ENCODE data around the gene KRT86.
"Not testable (repeated sequence)": the region's sequence is repeated elsewhere in the genome, so short reads cannot be mapped to it uniquely, and the experiment has no call there.

KRT86 gene

DNA sequence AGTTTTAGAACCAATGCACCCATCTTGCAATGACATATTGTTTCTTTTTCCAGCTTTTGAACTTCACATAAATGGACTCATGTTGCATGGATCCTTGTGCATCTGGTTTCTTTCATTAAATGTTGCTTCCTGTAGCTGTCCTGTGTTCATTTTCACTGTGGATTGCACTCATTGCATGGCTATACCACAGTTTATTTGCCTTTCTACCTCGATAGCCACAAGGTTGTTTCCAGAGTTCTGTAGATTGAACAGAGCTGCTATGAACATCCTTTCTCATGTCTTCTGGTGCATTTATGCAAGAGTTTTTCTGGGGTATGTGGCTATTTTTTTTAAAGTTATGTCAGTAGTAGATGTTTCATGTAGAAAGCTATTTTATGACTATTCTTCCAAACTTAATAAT, 20.4 kb downstream of the KRT86 start:
- H3K27ac ChIP-seq (ENCODE audit: low read length) = no peak overlapping the region
- no peak overlapping the region for H3K9ac ChIP-seq (ENCODE audit: low read depth, low read length)
- H3K4me3 ChIP-seq (ENCODE audit: low read length) = no peak overlapping the region
- H3K27me3 ChIP-seq (ENCODE audit: insufficient read depth, low read length) = peaks cover 27% of the 10 kb centered on the region
- no peaks in the 10 kb centered on the region for H3K36me3 ChIP-seq (ENCODE audit: insufficient read depth, low read depth, low read length)
- H3K9me3 ChIP-seq (ENCODE audit: insufficient read depth, low read depth, low read length) = no peaks in the 10 kb centered on the region
- H3K4me1 ChIP-seq (ENCODE audit: insufficient read depth, low read length) = no peaks in the 10 kb centered on the region

- H3K9ac ChIP-seq (ENCODE audit: low read depth, low read length) = no peak overlapping the region
- no peak overlapping the region for H3K27ac ChIP-seq (ENCODE audit: low read length)
- no peak overlapping the region for H3K4me3 ChIP-seq (ENCODE audit: low read length)
- H3K9me3 ChIP-seq (ENCODE audit: insufficient read depth, low read depth, low read length) = no peaks in the 10 kb centered on the region
- no peaks in the 10 kb centered on the region for H3K36me3 ChIP-seq (ENCODE audit: insufficient read depth, low read depth, low read length)
- H3K4me1 ChIP-seq (ENCODE audit: insufficient read depth, low read length) = no peaks in the 10 kb centered on the region
- H3K27me3 ChIP-seq (ENCODE audit: insufficient read depth, low read length) = peaks cover 27% of the 10 kb centered on the region
These were observed 21.2 kb downstream of the KRT86 start for GRCh38 chr12:52295663-52296062.

GRCh38 chr12:52296572-52297215, 22.2 kb downstream of the KRT86 start:
- Histone ChIP-seq H3K4me1 (ENCODE audit: insufficient read depth, low read length) (no peaks in the 10 kb centered on the region), H3K9ac (ENCODE audit: low read depth, low read length) (no peak overlapping the region; the same call in 1 of the 2 replicates), H3K27me3 (ENCODE audit: insufficient read depth, low read length) (peaks cover 23% of the 10 kb centered on the region), H3K36me3 (ENCODE audit: insufficient read depth, low read depth, low read length) (no peaks in the 10 kb centered on the region), H3K9me3 (ENCODE audit: insufficient read depth, low read depth, low read length) (no peaks in the 10 kb centered on the region), H3K4me3 (ENCODE audit: low read length) (no peak overlapping the region), H3K27ac (ENCODE audit: low read length) (no peak overlapping the region)

GRCh38 chr12:52298677-52299190, 24.3 kb downstream of the KRT86 start:
- Histone ChIP-seq H3K4me1 (ENCODE audit: insufficient read depth, low read length) (no peaks in the 10 kb centered on the region), H3K9me3 (ENCODE audit: insufficient read depth, low read depth, low read length) (no peaks in the 10 kb centered on the region), H3K4me3 (ENCODE audit: low read length) (no peak overlapping the region), H3K9ac (ENCODE audit: low read depth, low read length) (no peak overlapping the region), H3K27me3 (ENCODE audit: insufficient read depth, low read length) (peaks cover 20% of the 10 kb centered on the region), H3K36me3 (ENCODE audit: insufficient read depth, low read depth, low read length) (no peaks in the 10 kb centered on the region), H3K27ac (ENCODE audit: low read length) (no peak overlapping the region)

DNA sequence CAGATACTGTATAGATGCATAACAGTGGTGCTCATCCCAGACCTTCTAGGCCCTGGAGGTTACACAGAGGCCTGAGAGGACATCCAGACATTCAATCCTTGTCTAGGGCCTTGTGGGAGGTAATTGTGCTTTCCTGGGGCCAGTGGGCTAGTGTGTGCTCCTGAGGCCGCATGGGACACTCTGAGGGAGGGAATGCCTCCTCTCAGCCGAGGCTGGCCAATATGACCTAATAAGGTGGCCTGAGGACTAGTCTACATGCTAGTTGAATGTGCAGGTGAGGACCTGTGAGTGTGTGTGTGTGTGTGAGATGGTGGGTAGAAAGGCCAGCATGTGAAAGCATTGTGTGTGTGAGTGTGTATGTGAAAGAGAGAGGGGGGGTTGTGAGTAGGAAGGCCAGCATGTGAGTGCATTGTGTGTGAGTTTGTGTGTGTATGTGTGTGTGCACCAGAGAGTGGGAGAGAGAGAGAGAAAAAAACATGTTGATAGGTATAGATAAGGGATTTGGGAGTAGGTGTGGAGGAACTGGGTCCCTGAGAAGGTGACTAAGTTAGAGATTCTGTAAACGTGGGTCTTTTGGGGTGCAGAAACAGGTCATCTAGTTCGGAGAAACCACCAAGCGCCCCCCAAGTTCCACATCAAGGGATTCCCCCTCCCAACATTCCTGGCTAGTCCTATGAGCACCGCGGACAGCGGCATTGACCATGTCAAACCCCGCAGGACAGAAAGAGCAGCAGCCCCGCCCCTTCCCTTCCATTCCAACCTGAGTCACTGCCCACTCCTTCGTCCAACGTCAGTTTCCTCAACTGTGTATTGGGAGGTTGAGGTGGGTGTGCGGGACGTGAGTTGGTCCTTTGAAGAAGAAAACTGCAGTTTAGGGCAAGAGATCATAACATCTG, 26.6 kb downstream of the KRT86 start:
- Histone ChIP-seq H3K9me3 (ENCODE audit: insufficient read depth, low read depth, low read length) (no peaks in the 10 kb centered on the region), H3K27ac (ENCODE audit: low read length) (no peak overlapping the region), H3K27me3 (ENCODE audit: insufficient read depth, low read length) (peaks cover 20% of the 10 kb centered on the region), H3K4me1 (ENCODE audit: insufficient read depth, low read length) (no peaks in the 10 kb centered on the region), H3K9ac (ENCODE audit: low read depth, low read length) (no peak overlapping the region), H3K4me3 (ENCODE audit: low read length) (no peak overlapping the region), H3K36me3 (ENCODE audit: insufficient read depth, low read depth, low read length) (no peaks in the 10 kb centered on the region)

DNA sequence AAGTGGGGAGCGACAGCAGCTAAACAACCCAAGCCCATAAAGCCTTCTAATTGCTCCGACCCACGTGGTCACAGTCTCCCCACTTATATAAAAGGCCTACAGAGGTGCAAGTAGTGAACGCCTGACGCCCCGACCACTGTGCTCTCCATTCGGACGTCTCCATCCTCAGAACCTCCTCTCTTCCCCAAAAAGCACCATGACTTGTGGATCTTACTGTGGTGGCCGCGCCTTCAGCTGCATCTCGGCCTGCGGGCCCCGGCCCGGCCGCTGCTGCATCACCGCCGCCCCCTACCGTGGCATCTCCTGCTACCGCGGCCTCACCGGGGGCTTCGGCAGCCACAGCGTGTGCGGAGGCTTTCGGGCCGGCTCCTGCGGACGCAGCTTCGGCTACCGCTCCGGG, 27.3 kb downstream of the KRT86 start:
- not testable (repeated sequence) for H3K9ac ChIP-seq (ENCODE audit: low read depth, low read length); H3K4me3 ChIP-seq (ENCODE audit: low read length); H3K27ac ChIP-seq (ENCODE audit: low read length); H3K9me3 ChIP-seq (ENCODE audit: insufficient read depth, low read depth, low read length); H3K36me3 ChIP-seq (ENCODE audit: insufficient read depth, low read depth, low read length); H3K4me1 ChIP-seq (ENCODE audit: insufficient read depth, low read length)
- H3K27me3 ChIP-seq (ENCODE audit: insufficient read depth, low read length) = peaks cover 21% of the 10 kb centered on the region

GRCh38 chr12:52302242-52302914, 27.9 kb downstream of the KRT86 start:
- not testable (repeated sequence) for H3K27ac ChIP-seq (ENCODE audit: low read length); H3K4me3 ChIP-seq (ENCODE audit: low read length); H3K9ac ChIP-seq (ENCODE audit: low read depth, low read length); H3K4me1 ChIP-seq (ENCODE audit: insufficient read depth, low read length); H3K36me3 ChIP-seq (ENCODE audit: insufficient read depth, low read depth, low read length); H3K9me3 ChIP-seq (ENCODE audit: insufficient read depth, low read depth, low read length)
- peaks cover 21% of the 10 kb centered on the region for H3K27me3 ChIP-seq (ENCODE audit: insufficient read depth, low read length)

- H3K4me3 ChIP-seq (ENCODE audit: low read length); H3K9me3 ChIP-seq (ENCODE audit: insufficient read depth, low read depth, low read length): not testable (repeated sequence)
These were observed 30.5 kb downstream of the KRT86 start for GRCh38 chr12:52304941-52305411.

GRCh38 chr12:52305921-52306705, 31.7 kb downstream of the KRT86 start:
- H3K4me1 ChIP-seq (ENCODE audit: insufficient read depth, low read length) = no peaks in the 10 kb centered on the region
- peaks cover 50% of the 10 kb centered on the region for H3K27me3 ChIP-seq (ENCODE audit: insufficient read depth, low read length)
- no peak overlapping the region for H3K27ac ChIP-seq (ENCODE audit: low read length)
- H3K4me3 ChIP-seq (ENCODE audit: low read length) = no peak overlapping the region
- no peak overlapping the region for H3K9ac ChIP-seq (ENCODE audit: low read depth, low read length)
- H3K36me3 ChIP-seq (ENCODE audit: insufficient read depth, low read depth, low read length) = no peaks in the 10 kb centered on the region
- H3K9me3 ChIP-seq (ENCODE audit: insufficient read depth, low read depth, low read length) = no peaks in the 10 kb centered on the region

More at GRCh38 chr12:52304941-52305411, 30.5 kb downstream of the KRT86 start:
- H3K27me3 ChIP-seq (ENCODE audit: insufficient read depth, low read length) = peaks cover 39% of the 10 kb centered on the region
- H3K36me3 ChIP-seq (ENCODE audit: insufficient read depth, low read depth, low read length); H3K9ac ChIP-seq (ENCODE audit: low read depth, low read length); H3K27ac ChIP-seq (ENCODE audit: low read length); H3K4me1 ChIP-seq (ENCODE audit: insufficient read depth, low read length): not testable (repeated sequence)

- Histone ChIP-seq H3K27ac (ENCODE audit: low read length) (no peak overlapping the region), H3K4me1 (ENCODE audit: insufficient read depth, low read length) (no peaks in the 10 kb centered on the region), H3K4me3 (ENCODE audit: low read length) (no peak overlapping the region), H3K9me3 (ENCODE audit: insufficient read depth, low read depth, low read length) (no peaks in the 10 kb centered on the region), H3K9ac (ENCODE audit: low read depth, low read length) (no peak overlapping the region), H3K27me3 (ENCODE audit: insufficient read depth, low read length) (peaks cover 56% of the 10 kb centered on the region), H3K36me3 (ENCODE audit: insufficient read depth, low read depth, low read length) (no peaks in the 10 kb centered on the region)
These were observed 32.3 kb downstream of the KRT86 start for GRCh38 chr12:52306731-52307130.

Data from iPS-20b (cell line).